Adipose tissue (tissue), 3 donors: ENCODE measurements around the gene RBM17. TPM values are rescaled to one million over a fixed set of nuclear protein-coding genes. Genes with fewer than 3 reads are reported as not detected.

Source experiments
- H3K27ac ChIP-seq: one replicate; pipeline ENCODE4 v1.5.1; 2013; ENCODE audit warnings: low read depth, low read length
- WGBS, 3 donors: extraction: QIAGEN DNeasy Blood & Tissue Kit; methylation state at CpG; one replicate each; pipeline ENCODE4 v1.1.7; 2013; 5-methylcytosine and 5-hydroxymethylcytosine counted together
- polyA plus RNA-seq, 3 donors: library from polyadenylated mRNA; stranded (reverse); fragments of 200-250 nt; gene quantifications; one replicate each; pipeline ENCODE4 v1.2.3, GENCODE V29; 2013
- donor health status: healthy with polysubstance abuse.
- donor health status: Bipolar disorder and iron deficiency.
- donor health status: healthy.

RBM17 gene
- polyA plus RNA-seq, 3 donors, result 36.9 to 93.6 (median 79.5) TPM

DNA sequence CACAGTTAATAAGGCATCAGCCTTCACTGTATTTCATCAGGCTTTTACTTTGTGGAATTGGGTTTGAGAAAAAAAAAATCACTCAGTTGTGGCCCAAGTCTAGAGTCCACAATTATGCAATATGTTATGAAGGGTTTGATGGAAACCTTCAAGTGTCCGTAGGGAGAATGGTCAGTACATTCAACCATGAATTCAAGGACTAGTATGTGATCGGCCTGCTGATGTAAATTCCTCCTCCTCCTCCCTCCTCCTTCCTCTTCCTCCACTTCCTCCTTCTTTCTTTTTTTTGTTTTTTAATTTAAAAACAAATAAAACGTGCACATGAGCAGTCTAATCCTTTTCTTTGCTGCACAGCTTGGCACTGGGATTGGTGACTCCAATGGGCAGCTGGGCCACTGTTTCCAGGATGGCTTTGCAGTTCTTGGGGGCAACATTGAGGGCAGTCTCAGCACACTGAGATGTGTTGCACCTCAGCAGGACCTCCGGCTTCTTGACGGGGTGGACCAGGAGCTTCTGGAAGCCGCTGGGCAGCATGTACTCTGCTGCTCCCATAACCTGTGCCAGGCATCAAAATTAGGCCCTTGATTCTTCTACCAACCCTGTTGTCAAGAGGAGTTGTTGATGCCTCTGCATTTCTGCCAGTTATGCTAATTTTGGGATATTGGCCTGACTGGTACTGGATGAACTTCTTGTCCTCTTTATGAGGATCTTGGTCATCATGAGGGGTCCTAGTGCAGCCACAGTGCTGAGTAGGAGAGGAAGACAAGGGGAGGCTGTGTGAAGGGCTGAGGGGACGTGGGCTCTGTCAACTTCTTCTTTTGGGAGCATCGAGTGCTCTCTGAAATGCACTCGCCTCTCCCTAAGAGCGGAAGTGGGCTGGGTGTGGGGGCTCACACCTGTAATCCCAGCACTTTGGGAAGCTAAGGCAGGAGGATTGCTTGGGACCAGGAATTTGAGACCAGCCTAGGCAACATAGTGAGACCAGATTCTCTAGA lies 17.4 kb upstream of the RBM17 start:
- H3K27ac ChIP-seq, result no peak overlapping the region
- 63 to 82% (median 69%) methylated on average over 10 of the region's 10 CpGs for WGBS, 3 donors

DNA sequence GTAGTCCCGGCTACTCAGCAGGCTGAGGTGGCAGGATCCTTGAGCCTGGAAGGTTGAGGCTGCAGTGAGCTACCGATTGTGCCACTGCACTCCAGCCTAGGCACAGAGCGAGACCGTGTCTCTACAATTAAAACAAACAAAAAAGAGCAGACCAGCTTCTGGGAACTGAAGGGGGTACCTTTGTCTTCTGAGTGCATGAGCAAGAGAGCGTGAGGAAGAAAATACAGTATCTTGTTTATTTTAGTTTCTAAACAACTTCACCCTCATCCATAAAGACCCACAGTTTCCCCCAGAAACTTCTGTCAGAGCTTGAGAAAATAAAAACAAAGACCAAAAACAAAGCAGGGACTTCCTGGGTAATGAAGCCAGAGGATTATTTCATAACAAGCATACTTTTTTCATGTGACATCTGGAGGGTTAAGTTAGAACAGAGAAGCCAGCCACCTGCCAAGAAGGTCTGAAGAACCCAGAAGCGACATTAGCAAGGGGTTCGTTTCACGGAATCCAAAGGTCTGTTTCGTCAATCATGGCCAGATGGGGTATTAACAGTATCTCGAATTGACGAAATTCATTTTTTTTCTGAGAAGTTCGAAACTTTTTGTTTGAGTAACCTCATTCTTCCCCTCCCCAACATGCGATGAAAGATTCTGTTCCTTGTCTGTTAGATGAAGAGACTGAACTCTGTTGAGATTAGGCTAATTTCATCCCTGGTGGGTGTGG lies 16.5 kb upstream of the RBM17 start:
- no peak overlapping the region for H3K27ac ChIP-seq
- 48 to 66% (median 54%) methylated on average over 13 of the region's 13 CpGs for WGBS, 3 donors

DNA sequence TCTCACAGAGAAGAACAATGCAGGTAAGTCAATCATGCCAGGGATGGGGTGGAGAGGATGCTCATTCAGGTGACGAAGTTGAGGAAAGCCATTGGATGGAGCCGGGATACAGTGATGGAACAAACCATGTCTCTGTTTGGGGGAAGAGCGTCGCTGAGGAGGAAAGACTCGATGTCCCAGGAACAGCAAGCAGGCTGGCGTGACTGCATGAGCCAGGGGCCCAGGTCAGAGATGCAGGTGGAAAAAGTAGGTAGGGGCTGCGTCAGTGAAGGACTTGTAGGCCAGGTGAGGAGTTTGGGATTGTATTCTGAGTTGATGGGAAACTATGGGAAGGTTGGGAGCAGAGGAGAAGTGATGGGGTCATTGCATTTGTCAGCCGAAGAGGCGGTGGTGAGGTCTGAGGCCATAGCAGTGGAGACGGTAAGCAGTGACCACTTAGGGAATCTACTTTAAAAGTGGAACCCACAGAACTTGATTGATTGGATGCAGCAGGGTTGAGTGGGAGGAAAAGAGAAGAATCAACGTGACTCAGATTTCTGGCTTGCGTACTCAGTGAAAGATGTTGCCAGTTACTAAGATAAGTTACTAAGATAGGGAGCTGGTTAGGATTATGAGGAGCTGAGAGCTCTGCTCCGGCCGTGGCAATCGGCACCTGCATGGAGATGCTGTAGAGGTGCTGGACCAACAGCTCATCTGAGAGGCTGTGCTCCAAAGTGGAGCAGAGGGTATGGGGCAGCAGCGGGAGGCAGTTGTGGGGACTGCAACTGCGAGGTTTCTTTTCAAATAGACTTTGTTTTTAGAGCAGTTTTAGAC lies 14.1 kb upstream of the RBM17 start:
- 68 to 73% (median 72%) methylated on average over 17 of the region's 17 CpGs for WGBS, 3 donors
- H3K27ac ChIP-seq, result no peak overlapping the region

DNA sequence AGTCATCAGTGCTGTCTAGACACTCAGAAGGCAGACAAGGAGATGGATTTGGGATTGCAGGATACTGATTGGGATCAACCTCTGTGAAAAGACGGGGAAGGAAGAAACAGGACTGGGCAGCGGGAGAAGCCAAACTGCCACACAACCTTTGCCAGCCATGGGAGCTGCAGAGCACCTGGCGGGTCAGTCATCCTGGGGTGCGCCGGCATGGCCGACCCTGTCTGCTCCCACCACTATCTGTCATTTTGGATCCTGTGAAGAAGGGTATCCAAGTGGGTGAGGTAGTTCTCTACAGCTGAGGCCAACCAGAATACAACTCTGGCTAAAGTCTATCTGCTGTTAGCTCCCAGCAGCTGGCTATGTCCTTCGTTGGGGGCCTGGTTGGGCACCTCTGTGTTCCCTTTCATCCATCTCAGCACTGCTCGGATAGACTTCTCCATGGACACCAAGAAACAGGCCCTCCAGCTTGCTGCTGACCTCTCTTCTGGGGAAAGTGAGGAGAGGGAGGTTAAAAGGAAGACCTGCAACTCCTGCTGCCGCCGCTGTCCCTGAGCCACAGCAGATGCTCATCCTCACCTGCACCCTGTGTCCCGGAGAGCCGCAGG lies 11.7 kb upstream of the RBM17 start:
- 84 to 90% (median 86%) methylated on average over 12 of the region's 12 CpGs for WGBS, 3 donors
- H3K27ac ChIP-seq, result no peak overlapping the region

DNA sequence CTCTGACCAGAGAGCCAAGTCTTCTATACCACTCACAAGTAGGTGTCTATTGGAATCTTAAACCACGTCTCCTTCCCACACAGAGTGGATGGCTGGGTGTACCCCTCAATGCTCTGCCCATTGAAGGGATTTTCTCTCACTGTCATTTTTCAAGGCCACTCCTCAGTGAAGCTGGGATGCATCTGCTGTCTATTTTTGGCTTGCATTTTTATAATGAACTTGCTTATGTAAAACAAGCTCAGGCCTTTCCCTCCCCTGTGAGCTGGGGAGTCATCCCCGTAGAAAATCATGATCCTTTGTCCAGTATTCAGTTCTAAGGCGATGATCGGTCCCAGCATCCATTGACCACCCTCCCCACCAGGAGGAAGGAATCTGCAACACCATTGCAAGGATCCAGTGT lies 9.8 kb upstream of the RBM17 start:
- no peak overlapping the region for H3K27ac ChIP-seq
- WGBS, 3 donors, result 69 to 95% (median 83%) methylated on average over 4 of the region's 4 CpGs

DNA sequence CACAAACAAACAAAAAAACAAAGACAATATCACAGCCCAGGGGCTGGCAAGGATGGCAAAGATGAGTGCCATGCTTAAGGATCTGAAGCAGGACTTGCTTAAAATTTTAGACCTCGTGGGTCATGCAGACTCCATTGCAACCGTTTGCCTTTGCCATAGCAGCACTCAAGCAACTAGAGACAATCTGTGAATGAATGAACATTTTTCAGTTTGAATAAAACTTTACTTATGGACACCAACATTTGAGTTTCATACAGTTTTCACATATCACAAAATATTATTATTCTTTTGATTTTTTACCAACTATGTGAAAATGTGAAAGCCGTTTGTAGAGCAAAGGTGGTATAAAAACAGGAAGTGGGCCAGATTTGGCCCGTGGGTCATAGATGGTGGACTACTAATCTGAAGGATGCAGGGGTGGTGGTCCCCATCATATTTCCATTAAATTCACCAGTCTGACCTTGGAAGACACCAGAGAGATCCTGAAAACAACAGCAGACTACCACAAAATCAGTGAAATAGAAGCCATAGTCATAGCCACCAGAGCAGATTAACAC lies 8.3 kb upstream of the RBM17 start:
- 74 to 91% (median 81%) methylated on average over 4 of the region's 4 CpGs for WGBS, 3 donors
- H3K27ac ChIP-seq, result no peak overlapping the region

DNA sequence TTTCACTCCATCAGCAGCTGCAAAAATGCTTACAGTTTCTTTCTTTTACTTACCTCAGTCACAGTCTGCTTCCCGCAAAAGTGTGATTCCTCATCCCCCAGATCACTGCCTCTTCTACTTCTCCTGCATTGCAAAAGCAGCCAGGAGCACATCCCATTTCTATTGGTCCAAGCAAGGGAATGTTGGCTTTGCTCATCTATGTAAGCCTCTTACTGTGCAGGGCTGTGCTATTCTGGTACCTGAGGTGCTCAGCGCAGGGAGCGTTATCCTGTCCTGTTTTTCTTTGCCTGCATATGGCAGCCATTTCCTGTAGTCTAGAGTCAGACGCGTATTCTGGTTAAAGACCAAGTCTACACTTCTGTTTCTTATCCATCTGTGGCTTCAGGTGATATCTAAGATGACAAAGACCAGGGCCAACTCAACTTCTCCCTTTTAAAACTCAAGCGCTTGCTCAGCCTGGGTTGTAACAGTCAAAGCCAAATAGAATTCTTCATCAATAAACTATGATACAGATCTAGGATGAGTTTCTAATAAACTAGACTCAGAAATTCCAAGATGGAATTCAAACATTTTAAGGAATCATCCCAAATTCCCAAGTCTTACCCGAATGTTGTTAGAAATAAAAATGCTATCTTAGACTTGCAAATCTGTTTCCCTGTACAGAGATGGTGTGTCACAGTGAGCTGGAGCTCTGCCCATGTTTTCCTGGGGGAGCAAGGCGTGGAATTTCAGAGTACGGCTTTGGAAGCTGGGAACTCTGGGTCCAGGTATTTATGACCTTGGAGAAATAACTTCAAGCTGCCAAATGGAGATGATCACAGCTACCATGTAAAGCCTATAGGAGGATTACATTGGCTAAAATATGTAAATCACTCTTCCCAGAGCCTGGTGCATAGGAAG lies 6.1 kb upstream of the RBM17 start:
- H3K27ac ChIP-seq, result no peak overlapping the region
- 62 to 79% (median 67%) methylated on average over 9 of the region's 9 CpGs for WGBS, 3 donors

DNA sequence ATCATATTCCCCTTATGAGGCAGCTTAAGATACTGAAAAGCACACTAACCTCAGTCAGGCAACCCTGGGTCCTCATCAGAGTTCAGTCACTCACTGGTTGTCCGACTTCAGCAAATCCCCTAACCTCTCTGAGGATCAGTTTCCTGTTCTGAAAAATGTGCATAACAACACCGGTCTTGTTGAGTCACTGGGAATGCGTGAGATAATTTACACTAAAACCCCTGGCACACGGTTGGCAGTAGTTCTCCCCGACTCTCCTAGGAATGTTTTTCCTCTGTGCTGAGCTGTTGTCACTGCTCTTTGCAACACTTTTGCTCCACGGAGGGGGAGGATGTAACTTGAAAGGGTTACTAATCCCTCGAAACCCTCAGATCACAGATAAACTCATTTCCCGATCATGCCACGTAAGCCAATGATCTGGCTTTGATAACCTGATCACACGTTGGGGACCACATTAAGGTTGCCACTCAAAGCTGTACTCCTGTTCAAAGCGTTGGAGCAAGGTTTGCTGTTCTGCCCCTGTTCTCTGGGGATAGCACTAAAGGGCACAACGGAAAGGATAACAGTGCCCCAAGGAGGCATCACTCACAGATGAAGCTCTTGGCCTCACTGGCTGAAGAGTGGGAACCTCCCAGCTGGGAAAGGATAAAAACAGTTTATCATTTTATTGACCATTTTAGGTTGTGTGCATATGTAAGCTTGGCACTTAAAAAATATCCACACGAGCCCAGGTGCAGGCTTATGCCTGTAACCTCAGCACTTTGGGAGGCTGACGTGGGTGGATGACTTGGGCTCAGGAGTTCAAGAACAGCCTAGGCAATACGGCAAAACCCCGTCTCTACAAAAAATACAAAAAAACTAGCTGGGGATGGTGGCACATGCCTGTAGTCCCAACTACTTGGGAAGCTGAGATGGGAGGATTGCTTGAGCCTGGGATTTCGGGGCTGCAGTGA lies 5.0 kb upstream of the RBM17 start:
- no peak overlapping the region for H3K27ac ChIP-seq
- WGBS, 3 donors, result 46 to 52% (median 49%) methylated on average over 17 of the region's 17 CpGs

DNA sequence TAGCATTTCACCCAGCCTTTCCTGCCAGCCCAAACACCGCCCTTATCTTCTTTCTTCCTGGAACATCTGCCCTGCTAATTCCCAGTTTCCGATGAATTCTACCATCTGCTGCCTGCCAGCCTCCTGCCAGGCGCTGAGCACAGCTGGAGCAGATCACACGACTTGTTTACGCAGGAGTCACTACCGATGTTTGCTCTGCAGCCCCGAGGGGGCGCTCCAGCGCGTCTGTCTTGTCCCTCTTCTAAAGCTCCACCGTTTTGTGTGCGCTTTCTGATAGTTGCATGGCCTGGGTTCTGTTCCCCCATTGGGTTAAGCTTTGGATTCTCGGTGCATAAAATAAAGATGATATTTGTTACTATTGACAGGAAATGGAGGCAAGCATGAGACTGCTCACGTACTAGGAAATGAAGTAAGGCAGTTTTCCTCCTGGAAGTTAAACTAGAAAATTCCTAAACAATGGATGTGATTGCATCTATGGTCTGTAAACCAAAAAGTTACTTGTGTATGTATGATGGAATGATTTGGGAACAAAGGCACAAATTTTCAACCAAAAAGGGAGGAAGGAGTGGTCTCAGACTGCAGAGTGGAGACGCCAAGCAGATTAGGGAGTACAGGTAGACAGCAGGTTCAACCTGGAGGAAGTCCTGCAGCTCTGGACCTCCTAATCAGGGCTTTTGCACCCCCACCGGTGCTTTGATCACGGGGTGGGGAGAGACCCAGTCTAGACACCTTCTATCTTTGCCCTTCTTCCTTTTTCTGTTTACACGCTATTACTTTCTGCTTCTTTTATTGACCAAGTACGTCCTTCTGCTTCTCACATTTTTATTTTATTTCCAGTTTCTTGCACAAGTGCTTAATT lies 2.2 kb upstream of the RBM17 start:
- H3K27ac ChIP-seq, result no peak overlapping the region
- WGBS, 3 donors, result 14 to 16% (median 15%) methylated on average over 19 of the region's 19 CpGs

DNA sequence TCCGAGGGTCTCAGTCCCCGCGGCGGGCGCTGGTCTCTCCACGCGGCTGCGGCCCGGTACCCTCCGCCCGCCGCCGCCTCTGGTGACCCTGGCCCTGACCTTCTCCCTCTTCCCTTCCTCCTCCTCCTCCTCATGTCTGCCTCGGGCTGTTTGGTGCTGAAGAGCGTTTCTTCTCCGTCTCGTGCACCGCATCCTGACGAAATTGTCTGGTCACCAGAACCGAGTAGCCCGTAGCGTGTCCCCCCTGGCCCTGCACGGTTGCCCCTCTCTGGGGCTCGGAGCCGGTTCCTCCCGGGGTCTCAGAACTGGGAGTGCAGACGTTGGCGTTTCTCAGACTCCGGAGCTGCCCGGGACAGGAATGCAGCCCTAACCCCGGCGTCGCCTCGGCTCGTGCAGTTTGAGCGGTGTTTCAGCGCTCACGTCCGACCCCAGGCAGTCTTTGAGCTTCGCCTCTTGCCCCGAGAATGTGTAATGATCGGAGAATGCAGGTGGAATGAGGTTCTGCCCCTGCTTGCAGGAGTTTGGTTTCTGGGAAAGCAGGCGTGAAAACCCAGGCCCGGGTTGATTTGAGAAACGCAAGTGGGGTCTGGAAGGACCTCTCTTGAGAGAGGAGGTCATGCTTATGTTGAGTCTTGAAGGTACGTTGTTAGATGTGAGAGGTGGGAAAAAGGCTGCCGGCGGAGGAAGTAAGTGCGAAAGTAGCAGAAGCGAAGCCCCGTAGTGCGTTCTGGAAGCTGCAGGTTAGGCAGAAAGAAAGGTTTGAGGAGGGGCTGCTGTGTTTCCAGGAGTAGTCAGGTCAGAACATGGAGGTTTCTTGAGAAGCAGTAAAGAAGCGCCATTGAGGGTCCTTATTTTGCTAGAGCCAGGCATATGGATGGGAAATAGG lies 743 bp downstream of the RBM17 start:
- no peak overlapping the region for H3K27ac ChIP-seq
- WGBS, 3 donors, result 0 to 1% (median 0%) methylated on average over 47 to 53 of the region's 53 CpGs

DNA sequence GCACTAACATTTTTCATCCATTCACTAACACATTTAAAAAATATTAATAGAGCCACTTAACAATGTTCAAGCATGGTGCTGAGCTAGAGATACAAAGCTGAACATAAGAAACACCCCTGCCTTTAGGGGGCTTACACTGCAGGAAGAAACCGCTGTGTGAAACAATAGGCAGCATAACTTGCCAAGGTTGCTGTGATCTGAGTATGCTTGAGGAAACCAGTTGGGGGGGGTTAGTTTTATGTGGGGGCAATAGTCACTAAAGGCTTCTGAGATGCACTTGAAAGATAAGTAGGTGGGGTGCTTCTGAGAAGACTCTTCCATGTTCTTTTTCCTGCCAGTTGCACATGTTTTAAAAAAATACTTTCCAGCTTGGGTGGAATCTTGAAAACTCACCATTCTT lies 2.8 kb downstream of the RBM17 start:
- 33 to 50% (median 36%) methylated on average over 1 of the region's 1 CpG for WGBS, 3 donors
- H3K27ac ChIP-seq, result no peak overlapping the region

DNA sequence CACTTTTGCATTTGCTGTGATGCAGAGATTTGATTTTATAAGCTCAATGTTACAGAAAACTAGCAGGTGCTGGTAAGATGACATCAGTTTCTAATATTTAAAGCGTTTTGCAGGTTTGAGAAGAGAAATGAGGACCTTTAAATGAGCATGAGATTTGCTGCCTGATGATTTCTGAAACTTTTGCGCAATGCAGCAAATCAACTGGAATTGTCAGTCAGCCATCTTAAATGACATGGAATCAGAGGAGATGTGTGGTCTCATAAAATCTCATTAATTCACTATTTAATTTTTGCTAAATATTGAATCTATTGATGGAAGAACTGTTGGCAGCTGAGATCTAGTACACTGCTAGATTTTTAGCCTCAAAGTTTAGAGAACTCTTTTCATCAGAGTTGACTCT lies 3.9 kb downstream of the RBM17 start:
- 59 to 67% (median 60%) methylated on average over 2 of the region's 2 CpGs for WGBS, 3 donors

DNA sequence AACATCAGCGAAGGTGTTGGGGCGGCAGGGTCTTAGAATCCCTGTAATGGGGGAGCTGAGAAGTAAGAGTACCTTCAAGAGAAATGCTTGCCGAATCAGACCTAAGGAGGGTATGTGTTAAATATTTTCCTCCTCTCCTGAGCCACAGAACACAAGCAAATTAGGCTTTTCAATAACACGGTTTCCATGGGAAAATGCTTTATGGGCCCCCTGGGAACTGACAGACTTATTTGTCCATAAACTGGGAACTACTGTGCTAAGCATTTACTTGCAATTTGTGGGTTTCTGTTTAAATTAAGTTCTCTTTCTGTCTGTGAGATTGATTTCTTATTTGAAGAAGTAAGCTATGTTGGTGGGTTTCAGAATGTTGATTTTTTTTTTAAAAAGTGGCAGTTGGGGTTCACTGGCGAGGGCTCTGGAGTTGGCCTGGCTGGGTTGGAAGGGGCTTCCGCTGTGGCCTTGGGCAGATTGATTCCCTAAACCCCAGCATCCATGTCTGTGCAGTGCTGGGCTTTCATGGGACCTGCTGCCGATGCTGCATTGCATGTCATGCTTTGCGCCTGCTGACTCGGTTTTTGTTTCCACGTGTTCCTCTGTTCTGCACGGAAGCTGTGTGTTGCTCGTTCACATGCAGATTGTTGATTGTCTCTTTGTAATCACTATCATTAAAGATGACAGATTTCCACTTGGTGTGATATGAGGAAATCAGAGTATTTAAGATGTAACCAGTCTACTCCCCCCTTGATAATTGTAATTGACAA lies 7.2 kb downstream of the RBM17 start:
- 64 to 79% (median 71%) methylated on average over 12 of the region's 12 CpGs for WGBS, 3 donors
- H3K27ac ChIP-seq, result no peak overlapping the region

More for the DNA sequence above, 3.9 kb downstream of the RBM17 start:
- H3K27ac ChIP-seq, result no peak overlapping the region

DNA sequence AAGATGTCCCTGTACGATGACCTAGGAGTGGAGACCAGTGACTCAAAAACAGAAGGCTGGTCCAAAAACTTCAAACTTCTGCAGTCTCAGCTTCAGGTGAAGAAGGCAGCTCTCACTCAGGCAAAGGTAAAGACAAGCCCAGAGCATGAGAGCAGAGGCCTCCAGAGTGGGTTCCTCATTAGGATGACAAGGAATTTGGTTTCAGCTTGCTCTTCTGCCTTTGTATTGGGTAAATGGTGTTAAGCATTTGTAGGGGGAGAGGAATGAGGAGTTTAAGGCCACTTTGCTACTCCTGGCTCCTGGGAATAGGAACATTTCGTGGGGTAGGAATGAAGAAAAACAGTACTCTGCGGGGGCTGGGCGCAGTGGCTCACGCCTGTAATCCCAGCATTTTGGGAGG lies 8.2 kb downstream of the RBM17 start:
- H3K27ac ChIP-seq, result no peak overlapping the region
- 93 to 96% (median 95%) methylated on average over 5 of the region's 5 CpGs for WGBS, 3 donors
